Non-pigmented ciliary epithelial cell (primary cell): ENCODE results near the gene TMEM215.
"Not testable (repeated sequence)": the region's sequence is repeated elsewhere in the genome, so short reads cannot be mapped to it uniquely, and the experiment has no call there.

ENCODE experiments used
- DNase-seq: peaks from one replicate; pipeline ENCODE4 v3.0.0-alpha.2; 2010; ENCODE audit warnings: low read depth

Gene TMEM215

GRCh38 chr9:32783168-32783891 is at the start of gene TMEM215:
Gene TMEM215 (plus strand): TSS chr9:32783540. CDS start chr9:32784184, 644 bp downstream.
- no peak for DNase-seq

DNA sequence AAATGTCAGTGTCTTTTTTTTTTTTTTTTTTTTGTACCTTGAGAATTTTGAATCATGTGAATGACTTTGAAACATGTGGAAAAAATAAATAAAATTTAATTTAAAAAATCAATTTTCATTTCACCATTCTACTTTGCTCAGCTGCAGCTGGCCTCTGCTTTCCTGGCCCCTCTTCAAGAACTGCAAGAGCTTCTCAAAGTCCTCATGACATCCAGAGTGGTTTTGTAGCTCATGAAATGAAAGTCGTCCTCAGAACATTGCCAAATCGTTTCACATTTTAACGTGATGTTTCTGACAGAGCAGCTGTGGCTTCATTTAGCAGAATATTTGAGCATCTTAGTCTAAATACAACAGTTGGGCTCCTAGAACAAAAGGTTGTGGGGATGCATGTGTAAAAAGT is 47.9 kb upstream of the TMEM215 start:
- DNase-seq: no peak

DNA sequence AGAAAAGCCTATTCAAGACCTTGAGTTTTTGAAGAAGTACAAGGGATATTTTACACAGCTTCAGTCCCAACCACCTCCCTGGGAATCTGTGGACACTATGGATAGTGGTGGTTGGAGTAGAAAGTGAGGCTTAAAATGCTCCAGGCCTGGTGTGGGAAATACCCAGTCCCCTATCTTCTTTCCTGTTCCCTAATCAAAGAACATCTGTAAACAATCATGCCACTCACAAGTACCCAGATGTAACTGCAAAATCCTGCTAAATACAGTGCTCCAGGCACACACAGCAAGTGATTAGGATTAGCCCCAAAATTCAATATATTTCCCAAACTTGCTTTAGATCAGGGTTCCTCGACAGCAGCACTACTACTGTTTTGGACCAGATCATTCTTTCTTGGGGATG is 46.0 kb upstream of the TMEM215 start:
- DNase-seq: no peak

DNA sequence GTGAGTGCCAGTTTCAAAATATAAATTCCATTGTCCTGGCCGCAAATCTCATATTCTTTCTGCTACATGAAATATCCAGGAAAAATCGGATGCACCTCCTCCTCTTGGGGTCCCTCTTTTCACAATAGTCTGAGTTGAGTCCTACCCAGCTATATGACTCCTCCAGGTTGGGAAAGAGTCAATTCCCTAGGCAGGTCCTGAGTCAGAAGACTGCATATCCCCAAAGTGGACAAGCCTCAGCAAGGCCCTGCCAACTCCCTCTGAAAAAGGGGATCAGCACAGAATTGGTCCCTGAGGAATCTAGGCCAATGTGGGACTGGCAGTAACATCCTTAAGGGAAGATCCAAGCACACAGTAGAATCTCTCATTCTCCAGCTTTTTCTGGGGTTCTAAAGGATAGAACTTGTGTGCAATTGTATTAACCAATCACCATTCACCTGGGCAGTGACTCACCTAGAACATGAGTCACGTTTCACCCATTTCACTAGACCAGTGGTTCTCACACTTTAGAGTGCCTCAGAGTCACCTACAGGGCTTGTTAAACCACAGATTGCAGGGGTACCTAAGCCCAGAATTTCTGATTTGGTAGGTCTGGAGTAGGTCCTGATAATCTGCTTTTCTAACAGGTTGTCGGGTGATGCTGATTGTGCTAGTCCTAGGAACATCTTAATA is 44.7 kb upstream of the TMEM215 start:
- DNase-seq: no peak

- no peak for DNase-seq
Observed at GRCh38 chr9:32741706-32742105, 41.6 kb upstream of the TMEM215 start.

DNA sequence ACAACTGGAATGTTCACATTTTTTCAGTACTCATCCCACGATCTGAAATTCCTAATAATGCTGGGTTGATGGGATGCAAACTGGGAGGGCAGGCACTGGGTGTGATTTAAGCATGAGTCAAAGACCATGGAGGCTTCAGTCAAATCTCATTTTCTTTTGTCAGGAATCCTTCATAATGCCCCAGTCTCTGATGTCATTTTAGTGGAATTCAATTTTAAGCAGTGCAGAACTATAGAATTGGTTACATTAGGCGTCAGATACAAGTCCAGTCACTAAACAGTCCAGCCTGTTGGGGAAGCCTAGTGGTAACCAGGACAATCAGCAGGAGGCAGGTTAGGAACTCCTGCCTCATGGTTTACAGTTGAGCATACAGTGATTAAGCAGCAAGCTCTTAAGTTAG is 41.0 kb upstream of the TMEM215 start:
- DNase-seq: no peak

DNA sequence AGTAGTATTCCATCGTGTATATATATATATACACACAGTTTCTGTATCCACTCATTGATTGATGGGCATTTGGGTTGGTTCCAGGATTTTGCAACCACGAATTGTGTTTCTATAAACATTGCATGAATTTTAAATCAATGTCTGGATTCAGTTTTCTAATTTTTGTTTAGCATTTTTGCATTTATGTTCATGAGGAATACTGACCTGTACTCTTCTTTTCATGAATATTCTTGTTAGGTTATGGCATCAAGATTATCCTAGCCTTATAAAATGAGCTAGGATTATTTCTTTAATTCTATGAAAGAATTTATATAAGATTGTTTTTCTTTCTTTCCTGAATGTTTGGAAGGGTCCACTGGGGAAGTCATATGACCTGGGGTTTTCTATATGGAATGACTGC is 35.3 kb upstream of the TMEM215 start:
- no peak for DNase-seq

GRCh38 chr9:32755730-32756129 is 27.6 kb upstream of the TMEM215 start:
- DNase-seq: no peak

DNA sequence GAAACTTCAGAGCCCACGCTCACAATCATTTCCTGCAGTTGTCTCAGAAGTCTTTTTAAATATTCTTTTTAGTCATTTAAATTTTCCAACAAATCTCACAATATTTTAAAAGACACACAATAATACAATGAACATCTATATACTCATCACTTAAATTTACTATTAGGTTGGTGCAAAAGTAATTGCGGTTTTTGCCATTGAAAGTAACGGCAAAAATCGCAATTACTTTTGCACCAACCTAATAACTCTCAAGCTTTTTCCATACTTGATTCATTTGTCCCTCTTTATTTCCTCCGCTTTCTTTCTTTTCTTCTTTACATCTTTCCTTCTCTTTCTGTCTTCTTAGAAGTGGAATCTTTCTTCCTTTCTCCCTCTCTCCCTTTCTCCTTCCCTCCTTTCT is 19.2 kb upstream of the TMEM215 start:
- no peak for DNase-seq

DNA sequence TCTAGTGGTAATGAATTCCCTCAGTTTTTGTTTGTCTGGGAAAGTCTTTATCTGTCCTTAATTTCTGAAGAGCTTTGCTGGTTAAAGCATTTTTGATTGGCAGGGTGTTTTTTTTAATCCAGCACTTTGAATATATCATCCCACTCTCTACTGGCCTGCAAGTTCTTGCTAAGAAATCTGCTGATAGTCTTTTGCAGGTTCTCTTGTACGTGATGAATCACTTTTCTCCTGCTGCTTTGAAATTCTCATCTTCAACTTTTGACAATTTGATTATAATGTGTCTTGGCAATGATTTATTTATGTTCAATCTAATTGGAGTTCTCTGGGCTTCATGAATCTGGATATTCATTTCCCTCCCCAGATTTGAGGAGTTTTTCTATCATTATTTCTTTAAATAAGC is 8.1 kb upstream of the TMEM215 start:
- no peak for DNase-seq

DNA sequence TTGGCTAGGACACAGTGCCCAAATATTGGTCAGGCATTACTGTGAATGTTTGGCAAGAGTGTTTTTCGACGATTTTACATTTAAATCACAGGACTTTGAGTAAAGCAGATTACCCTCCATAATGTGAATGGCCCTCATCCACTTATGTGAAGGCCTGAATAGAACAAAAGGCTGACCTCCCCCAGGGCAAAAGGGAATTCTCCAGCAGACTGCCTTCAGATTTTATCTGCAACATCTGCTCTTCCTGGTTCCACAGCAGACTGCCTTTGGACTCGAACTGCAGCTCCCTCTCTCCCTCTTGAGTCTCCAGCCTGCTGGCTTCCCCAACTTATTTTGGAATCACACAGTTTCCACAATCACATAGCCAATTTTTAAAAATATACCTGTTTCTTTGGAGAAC is 7.1 kb upstream of the TMEM215 start:
- no peak for DNase-seq

- DNase-seq: no peak
Observed at GRCh38 chr9:32782476-32783167, 718 bp upstream of the TMEM215 start.

- DNase-seq: no peak
Observed at GRCh38 chr9:32787816-32788215, 4.5 kb downstream of the TMEM215 start.

- DNase-seq: not testable (repeated sequence)
Observed at GRCh38 chr9:32796015-32796414, 12.7 kb downstream of the TMEM215 start.

DNA sequence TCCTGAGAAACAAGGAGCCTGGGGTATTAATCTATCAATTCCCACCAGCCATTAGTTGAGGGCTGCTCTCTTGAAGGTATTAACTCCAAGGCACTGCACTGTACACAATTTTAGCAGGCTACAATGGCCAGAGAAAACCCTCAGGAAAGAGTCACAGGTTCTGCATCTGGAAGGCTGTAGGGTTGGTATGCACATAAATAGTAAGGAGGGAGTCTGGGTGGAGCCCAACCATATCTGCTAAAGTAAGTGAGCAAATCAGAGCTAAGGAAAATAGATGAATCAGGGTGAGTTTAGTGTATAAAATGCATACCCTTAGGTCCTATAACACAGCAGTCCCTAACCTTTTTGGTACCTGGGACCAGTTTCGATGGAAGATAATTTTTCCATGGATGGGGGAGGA is 18.2 kb downstream of the TMEM215 start:
- DNase-seq: no peak

GRCh38 chr9:32807217-32807616 is 23.9 kb downstream of the TMEM215 start:
- DNase-seq: no peak

DNA sequence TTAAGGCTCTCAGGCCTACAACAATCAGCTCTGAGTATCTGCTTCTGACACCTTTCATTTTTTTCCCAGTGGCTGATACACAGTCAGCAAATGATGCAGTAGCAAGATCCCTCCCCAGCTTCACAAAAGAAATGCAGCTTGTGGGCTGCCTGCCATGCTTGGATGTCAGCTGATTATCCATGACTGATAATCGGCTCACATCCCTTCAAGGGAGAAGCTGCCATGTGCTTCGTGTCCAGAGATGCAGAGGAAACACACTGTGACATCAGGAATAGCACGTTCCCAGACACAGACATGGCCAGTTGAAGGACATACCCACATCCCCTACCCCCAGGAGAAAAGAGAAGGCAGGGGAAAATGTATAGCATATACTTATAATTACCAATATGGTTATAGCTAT is 27.9 kb downstream of the TMEM215 start:
- no peak for DNase-seq

- DNase-seq: no peak
Observed at GRCh38 chr9:32820322-32820721, 37.0 kb downstream of the TMEM215 start.

GRCh38 chr9:32823101-32823500 is 39.8 kb downstream of the TMEM215 start:
- DNase-seq: no peak

DNA sequence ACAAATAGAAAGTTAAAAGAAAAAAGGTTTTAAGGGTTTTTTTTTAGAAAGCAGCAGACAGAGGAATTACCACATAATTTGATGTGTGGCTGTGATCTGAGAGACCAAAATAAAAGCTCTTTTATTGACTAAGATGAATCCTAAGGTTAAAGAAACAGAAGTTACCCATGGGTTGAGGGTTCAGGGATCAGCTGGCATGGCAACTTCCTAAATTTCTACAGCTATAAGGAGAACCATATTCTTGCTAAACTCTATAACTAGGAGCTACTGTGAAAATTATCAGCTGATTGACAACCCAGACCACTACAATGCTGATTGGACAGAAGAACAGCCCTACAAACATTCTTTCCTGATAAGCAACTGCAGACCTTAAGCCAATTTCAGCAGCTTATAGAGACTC is 40.2 kb downstream of the TMEM215 start:
- DNase-seq: no peak

DNA sequence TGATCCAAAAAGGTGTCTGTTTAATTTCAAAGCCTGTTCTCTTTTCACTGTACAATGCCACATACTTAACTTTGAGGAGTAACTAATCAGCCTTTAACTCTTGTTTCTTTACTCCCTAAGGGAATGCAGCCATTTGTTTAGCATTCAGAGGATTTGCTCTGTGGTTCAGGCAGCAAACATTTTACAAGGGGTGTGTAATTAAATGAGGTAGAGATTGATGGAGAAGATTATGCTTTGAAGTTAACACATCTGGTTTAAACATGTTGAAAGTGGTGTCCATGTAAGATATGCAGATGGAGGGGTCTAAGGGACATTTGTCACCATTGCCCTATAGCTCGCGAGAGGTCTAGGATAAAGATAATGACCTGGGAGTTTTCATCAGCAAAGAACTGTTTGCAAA is 41.9 kb downstream of the TMEM215 start:
- no peak for DNase-seq

DNA sequence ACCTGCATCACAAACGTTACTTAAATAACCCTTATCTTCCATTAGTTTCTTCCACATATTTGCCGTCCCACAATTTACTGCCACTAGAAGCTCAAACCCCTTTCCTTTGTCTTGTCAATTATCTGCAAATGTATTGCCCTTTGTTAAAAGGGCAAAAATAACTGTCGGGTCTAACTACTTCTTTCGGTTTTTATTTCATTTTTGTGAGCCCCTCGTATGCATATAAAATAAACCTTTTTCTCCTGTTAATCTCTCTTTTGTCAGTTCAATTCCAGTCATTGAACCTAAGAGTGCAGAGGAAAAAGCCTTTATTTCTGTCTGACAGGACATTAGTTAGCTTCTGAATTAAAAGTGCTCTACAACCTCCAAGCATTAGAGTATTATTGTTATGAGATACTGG is 45.5 kb downstream of the TMEM215 start:
- DNase-seq: no peak

DNA sequence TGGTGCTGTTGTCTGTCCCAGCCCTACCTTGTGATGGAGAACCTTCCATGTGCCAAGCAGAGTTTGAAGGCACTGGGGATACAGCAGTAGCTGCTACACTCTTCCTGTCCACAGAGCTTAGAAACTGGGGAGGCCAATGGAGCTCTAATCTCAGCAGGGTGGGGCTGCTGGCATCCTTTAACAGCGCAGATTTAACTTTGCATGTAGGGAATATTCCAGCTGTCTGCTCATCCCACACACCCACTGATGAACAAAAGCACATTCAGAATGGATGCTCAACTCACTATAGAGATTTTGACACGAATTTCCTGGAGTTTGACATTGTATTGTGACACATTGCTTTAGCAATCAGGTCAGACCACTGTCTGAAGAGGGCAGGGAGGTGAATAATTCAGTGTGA is 49.0 kb downstream of the TMEM215 start:
- DNase-seq: no peak
